Panc1 (cell line): ENCODE data around the gene WDR76.

Experiments used
- CTCF ChIP-seq: fragments of 450-650 bp; IDR thresholded peaks from 2 replicates; pipeline ENCODE4 v1.5.1; 2017; ENCODE audit warnings: mild to moderate bottlenecking
- POLR2AphosphoS5 ChIP-seq: IDR thresholded peaks from 2 replicates; pipeline ENCODE4 v1.6.1; 2012; ENCODE audit warnings: mild to moderate bottlenecking, low read depth, low read length, moderate library complexity
- SIN3A ChIP-seq: IDR thresholded peaks from 2 replicates; pipeline ENCODE4 v1.6.1; 2012; ENCODE audit warnings: low read depth, mild to moderate bottlenecking, low read length, moderate library complexity, borderline replicate concordance; ENCODE audit not compliant: insufficient read depth
- TF ChIP-seq, protein P1 (sequence below), 2 experiments: IDR thresholded peaks; 2 replicates each; pipeline ENCODE4 v1.6.1; 2011 to 2012; ENCODE audit warnings: low read depth in 2 of 2, control low read depth in 1 of 2, low read length in 1 of 2, mild to moderate bottlenecking in 1 of 2, moderate library complexity in 1 of 2; ENCODE audit not compliant: insufficient read depth in 1 of 2

DNA sequence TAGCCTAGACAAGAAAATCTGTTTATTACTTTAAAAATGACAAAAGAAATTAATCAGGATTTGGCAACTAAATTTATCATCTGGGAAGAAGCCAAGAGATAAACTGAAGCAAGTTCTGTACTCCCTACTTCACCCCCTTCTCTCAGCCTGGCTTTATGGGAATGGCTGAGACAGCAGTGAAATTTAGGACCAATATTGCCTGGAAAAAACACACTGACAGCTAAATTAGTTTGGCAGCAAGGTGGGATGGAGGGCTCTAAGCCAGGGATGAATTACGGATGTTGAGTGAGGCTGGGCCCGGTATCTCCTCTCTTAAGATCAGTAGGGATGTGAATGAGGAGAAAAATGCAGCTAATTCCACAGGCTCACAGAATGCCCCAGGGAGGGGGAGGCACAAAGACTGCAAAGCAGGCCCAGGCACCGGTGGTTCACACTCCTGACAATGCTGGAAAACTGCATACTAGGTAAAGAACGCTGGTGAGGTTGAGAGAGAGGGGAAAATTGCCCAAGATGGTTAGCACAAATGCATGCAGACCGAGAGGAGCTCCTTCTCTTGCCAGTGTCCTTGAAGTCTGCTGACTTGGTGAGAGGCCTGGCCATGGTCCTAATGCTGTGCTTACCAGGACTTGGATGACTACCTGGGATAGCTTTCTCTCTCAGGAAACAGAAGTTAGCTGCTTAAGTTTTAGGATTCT is 89.0 kb downstream of the WDR76 start:
- TF ChIP-seq CTCF (no peak), SIN3A (no peak), POLR2AphosphoS5 (no peak)
- TF ChIP-seq, protein P1, sequence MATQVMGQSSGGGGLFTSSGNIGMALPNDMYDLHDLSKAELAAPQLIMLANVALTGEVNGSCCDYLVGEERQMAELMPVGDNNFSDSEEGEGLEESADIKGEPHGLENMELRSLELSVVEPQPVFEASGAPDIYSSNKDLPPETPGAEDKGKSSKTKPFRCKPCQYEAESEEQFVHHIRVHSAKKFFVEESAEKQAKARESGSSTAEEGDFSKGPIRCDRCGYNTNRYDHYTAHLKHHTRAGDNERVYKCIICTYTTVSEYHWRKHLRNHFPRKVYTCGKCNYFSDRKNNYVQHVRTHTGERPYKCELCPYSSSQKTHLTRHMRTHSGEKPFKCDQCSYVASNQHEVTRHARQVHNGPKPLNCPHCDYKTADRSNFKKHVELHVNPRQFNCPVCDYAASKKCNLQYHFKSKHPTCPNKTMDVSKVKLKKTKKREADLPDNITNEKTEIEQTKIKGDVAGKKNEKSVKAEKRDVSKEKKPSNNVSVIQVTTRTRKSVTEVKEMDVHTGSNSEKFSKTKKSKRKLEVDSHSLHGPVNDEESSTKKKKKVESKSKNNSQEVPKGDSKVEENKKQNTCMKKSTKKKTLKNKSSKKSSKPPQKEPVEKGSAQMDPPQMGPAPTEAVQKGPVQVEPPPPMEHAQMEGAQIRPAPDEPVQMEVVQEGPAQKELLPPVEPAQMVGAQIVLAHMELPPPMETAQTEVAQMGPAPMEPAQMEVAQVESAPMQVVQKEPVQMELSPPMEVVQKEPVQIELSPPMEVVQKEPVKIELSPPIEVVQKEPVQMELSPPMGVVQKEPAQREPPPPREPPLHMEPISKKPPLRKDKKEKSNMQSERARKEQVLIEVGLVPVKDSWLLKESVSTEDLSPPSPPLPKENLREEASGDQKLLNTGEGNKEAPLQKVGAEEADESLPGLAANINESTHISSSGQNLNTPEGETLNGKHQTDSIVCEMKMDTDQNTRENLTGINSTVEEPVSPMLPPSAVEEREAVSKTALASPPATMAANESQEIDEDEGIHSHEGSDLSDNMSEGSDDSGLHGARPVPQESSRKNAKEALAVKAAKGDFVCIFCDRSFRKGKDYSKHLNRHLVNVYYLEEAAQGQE (IDR thresholded peaks at IDR 0.05; ENCODE audit: insufficient read depth in 1 of 2, low read depth in 2 of 2, low read length in 1 of 2) = no peak
